ENCODE measurements around the gene ESPNL. TPM values are rescaled to one million over a fixed set of nuclear protein-coding genes. Genes with fewer than 3 reads are reported as not detected.

Gene ESPNL
- total RNA-seq, 2 donors from 2014 or later = 0.35 TPM; not detected in 1

DNA sequence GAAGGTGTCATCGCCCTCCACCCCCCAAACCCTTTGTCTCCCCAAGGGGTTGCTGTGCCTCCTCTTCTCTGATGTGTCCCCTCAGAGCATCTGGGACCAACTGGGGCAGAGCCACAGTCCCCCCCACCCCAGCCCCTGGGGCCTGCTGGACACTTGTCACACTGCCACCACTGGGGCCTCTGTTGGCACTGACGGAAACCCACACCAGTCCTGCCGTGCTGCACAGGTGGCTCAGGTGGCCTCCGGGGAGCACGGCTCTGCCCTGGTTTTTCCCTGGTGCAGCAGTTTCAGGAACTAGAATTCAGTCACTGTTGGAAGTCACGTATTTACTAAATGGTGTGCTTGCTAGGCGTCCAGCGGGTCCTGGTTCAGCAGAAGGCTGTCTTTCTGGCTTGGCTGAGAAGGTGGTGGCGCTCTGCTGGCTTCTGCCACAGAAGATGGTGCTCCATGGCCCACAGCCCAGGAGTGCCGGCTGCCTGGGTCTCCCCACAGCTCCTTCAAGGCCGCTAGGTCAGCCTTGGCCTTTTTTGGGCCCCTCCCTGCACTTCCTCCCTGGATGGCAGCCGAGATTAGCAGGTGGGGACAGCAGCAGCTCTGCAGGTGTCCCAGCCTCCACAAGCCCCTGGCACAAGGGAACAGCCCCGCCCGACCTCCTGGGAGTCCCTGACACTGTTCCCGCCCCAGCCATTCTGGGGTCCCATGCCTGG lies 19.8 kb downstream of the ESPNL start:
- ATAC-seq (ENCODE audit: insufficient number of reproducible peaks, low FRiP score, low read depth) (no peak), DNase-seq (ENCODE audit: low spot score) (no peak)
- H3K27me3 ChIP-seq (replicated peaks; ENCODE audit: insufficient read depth) = no peaks in the 10 kb centered on the region
- H3K36me3 ChIP-seq = no peaks in the 10 kb centered on the region
- TF ChIP-seq, protein P1, sequence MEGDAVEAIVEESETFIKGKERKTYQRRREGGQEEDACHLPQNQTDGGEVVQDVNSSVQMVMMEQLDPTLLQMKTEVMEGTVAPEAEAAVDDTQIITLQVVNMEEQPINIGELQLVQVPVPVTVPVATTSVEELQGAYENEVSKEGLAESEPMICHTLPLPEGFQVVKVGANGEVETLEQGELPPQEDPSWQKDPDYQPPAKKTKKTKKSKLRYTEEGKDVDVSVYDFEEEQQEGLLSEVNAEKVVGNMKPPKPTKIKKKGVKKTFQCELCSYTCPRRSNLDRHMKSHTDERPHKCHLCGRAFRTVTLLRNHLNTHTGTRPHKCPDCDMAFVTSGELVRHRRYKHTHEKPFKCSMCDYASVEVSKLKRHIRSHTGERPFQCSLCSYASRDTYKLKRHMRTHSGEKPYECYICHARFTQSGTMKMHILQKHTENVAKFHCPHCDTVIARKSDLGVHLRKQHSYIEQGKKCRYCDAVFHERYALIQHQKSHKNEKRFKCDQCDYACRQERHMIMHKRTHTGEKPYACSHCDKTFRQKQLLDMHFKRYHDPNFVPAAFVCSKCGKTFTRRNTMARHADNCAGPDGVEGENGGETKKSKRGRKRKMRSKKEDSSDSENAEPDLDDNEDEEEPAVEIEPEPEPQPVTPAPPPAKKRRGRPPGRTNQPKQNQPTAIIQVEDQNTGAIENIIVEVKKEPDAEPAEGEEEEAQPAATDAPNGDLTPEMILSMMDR (IDR thresholded peaks at IDR 0.05) = no peak
- no peak overlapping the region for H3K27ac ChIP-seq
- H3K4me1 ChIP-seq (ENCODE audit: control insufficient read depth in 1 of 2, low read depth in 2 of 2) = peaks cover 0 to 6% of the 10 kb centered on the region in 2 donors
- H3K4me3 ChIP-seq = no peak overlapping the region
- H3K9me3 ChIP-seq = no peaks in the 10 kb centered on the region

GRCh38 chr2:238120463-238121298 lies 20.5 kb downstream of the ESPNL start:
- H3K27me3 ChIP-seq (replicated peaks; ENCODE audit: insufficient read depth) = no peaks in the 10 kb centered on the region
- no peaks in the 10 kb centered on the region for H3K9me3 ChIP-seq
- ATAC-seq (ENCODE audit: insufficient number of reproducible peaks, low FRiP score, low read depth) = no peak
- TF ChIP-seq, protein P1 (IDR thresholded peaks at IDR 0.05) = no peak
- H3K27ac ChIP-seq = no peak overlapping the region
- no peak for DNase-seq (ENCODE audit: low spot score)
- H3K4me1 ChIP-seq (ENCODE audit: control insufficient read depth in 1 of 2, low read depth in 2 of 2) = peaks cover 0 to 6% of the 10 kb centered on the region in 2 donors
- H3K4me3 ChIP-seq = no peak overlapping the region
- no peaks in the 10 kb centered on the region for H3K36me3 ChIP-seq

DNA sequence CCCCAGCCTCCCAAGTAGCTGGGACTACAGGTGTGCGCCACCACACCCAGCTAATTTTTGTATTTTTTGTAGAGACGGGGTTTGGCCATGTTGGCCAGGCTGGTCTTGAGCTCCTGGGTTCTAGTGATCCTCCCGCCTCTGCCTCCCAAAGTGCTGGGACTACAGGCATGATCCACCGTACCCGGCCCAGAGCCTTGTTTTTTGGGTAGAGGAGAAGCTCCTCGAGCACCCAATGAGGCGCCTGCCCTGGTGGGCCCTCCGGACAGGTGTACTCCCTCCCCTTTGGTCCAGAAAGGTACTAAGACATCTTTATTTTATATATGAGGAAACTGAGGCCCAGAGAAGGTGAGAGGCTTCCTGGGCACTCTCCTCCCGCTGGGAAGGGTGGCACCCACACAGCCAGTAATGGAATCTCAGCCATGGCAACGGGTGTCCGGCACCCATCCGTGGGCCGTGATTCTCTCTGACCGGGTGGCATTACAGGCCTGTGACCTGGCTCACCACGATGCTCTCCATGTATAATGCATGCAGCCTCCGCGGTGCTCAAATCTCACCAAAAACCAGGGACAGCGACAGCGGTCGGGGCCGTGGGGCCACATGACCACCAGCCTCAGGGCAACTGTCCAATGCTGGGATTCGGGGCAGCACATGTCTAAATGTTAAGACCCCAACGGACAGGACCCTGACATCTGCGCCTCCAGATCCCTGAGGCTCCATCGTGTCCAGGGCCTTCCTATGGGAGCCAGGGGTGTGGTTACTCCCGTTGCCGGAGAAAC lies 21.6 kb downstream of the ESPNL start:
- no peak overlapping the region for H3K4me3 ChIP-seq
- no peak overlapping the region for H3K27ac ChIP-seq
- no peak for DNase-seq (ENCODE audit: low spot score)
- TF ChIP-seq, protein P1 (IDR thresholded peaks at IDR 0.05) = no peak
- ATAC-seq (ENCODE audit: insufficient number of reproducible peaks, low FRiP score, low read depth) = no peak
- no peaks in the 10 kb centered on the region for H3K36me3 ChIP-seq
- peaks cover 0 to 6% of the 10 kb centered on the region in 2 donors for H3K4me1 ChIP-seq (ENCODE audit: control insufficient read depth in 1 of 2, low read depth in 2 of 2)
- no peaks in the 10 kb centered on the region for H3K27me3 ChIP-seq (replicated peaks; ENCODE audit: insufficient read depth)
- H3K9me3 ChIP-seq = no peaks in the 10 kb centered on the region

- Histone ChIP-seq H3K27ac (no peak overlapping the region), H3K27me3 (replicated peaks; ENCODE audit: insufficient read depth) (no peaks in the 10 kb centered on the region), H3K4me3 (no peak overlapping the region), H3K36me3 (no peaks in the 10 kb centered on the region), H3K4me1 (ENCODE audit: control insufficient read depth in 1 of 2, low read depth in 2 of 2) (peaks cover 0 to 13% of the 10 kb centered on the region in 2 donors), H3K9me3 (no peaks in the 10 kb centered on the region)
- ATAC-seq (ENCODE audit: insufficient number of reproducible peaks, low FRiP score, low read depth) (no peak), DNase-seq (ENCODE audit: low spot score) (no peak)
- TF ChIP-seq, protein P1 (IDR thresholded peaks at IDR 0.05) = no peak
Measured at GRCh38 chr2:238122287-238123217, 22.4 kb downstream of the ESPNL start.
